ENCODE measurements around the gene TRIM45.
"Not testable (repeated sequence)": the region's sequence is repeated elsewhere in the genome, so short reads cannot be mapped to it uniquely, and the experiment has no call there.

Gene TRIM45

DNA sequence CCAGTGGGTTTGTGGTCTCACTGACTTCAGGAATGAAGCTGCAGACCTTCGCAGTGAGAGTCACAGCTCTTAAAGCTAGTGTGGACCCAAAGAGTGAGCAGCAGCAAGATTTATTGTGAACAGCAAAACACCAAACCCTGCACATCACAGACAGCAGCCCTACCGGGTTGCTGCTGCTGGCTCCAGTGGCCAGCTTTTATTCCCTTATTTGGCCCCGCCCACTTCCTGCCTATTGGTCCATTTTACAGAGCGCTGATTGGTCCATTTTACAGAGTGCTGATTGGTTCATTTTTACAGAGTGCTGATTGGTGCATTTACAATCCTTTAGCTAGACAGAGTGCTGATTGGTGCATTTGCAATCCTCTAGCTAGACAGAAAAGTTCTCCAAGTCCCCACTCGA is 29.8 kb upstream of the TRIM45 start:
- POLR2A ChIA-PET; H3K9me3 ChIP-seq (ENCODE audit: control insufficient read depth, insufficient read depth, low read depth, low read length); H3K27ac ChIP-seq (ENCODE audit: extremely low read depth, low read depth, low read length); H3K36me3 ChIP-seq (ENCODE audit: control insufficient read depth in 2 of 2, insufficient read depth in 1 of 2, low read length in 2 of 2); H3K4me3 ChIP-seq (ENCODE audit: low read depth, low read length): not testable (repeated sequence)
- H3K4me1 ChIP-seq (ENCODE audit: control insufficient read depth, insufficient read depth, low read length), result peaks cover 10% of the 10 kb centered on the region
- CTCF ChIA-PET, result interaction anchor here (1.3 kb wide), 1 partner anchor 23 kb away, joined by 3 read pairs; no protein-coding TSS in a partner anchor

DNA sequence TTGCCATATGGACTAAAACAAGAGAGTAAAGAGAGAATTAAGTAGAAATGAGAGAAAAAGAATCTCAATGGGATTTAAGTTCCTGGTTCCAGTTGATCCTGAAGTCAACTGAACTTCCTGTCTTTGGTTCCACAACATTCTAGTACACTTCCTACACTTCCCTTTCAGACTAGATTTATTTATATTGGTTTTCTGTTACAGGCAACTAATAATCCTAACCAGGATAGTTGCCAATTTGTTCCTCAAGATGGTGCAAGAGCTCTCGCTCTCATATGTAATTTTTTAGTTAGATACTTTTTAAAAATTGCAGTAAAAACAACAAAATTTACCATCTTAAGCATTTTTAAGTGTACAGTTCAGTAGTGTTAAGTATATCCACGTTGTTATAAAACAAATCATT is 28.8 kb upstream of the TRIM45 start:
- ChIA-PET CTCF (no interaction called here), POLR2A (no interaction called here)
- TF ChIP-seq YY2 (tag by site-specific recombination; IDR thresholded peaks at IDR 0.05), result no peak
- TF ChIP-seq, protein P1, sequence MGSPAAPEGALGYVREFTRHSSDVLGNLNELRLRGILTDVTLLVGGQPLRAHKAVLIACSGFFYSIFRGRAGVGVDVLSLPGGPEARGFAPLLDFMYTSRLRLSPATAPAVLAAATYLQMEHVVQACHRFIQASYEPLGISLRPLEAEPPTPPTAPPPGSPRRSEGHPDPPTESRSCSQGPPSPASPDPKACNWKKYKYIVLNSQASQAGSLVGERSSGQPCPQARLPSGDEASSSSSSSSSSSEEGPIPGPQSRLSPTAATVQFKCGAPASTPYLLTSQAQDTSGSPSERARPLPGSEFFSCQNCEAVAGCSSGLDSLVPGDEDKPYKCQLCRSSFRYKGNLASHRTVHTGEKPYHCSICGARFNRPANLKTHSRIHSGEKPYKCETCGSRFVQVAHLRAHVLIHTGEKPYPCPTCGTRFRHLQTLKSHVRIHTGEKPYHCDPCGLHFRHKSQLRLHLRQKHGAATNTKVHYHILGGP (tag by site-specific recombination; IDR thresholded peaks at IDR 0.05), result no peak
- no peak for TF ChIP-seq OSR2 (tag by site-specific recombination; IDR thresholded peaks at IDR 0.05)
- TF ChIP-seq, protein P2, sequence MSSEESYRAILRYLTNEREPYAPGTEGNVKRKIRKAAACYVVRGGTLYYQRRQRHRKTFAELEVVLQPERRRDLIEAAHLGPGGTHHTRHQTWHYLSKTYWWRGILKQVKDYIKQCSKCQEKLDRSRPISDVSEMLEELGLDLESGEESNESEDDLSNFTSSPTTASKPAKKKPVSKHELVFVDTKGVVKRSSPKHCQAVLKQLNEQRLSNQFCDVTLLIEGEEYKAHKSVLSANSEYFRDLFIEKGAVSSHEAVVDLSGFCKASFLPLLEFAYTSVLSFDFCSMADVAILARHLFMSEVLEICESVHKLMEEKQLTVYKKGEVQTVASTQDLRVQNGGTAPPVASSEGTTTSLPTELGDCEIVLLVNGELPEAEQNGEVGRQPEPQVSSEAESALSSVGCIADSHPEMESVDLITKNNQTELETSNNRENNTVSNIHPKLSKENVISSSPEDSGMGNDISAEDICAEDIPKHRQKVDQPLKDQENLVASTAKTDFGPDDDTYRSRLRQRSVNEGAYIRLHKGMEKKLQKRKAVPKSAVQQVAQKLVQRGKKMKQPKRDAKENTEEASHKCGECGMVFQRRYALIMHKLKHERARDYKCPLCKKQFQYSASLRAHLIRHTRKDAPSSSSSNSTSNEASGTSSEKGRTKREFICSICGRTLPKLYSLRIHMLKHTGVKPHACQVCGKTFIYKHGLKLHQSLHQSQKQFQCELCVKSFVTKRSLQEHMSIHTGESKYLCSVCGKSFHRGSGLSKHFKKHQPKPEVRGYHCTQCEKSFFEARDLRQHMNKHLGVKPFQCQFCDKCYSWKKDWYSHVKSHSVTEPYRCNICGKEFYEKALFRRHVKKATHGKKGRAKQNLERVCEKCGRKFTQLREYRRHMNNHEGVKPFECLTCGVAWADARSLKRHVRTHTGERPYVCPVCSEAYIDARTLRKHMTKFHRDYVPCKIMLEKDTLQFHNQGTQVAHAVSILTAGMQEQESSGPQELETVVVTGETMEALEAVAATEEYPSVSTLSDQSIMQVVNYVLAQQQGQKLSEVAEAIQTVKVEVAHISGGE (tag by site-specific recombination; conservative IDR thresholded peaks at IDR 0.05; ENCODE audit: low read depth), result no peak
- TF ChIP-seq YY1 (tag by site-specific recombination; IDR thresholded peaks at IDR 0.05), result no peak
- TF ChIP-seq ZNF677 (tag by site-specific recombination; IDR thresholded peaks at IDR 0.05), result no peak
- TF ChIP-seq ZFHX2 (tag by site-specific recombination; conservative IDR thresholded peaks at IDR 0.05), result no peak
- no peak for TF ChIP-seq ZNF354C (tag by site-specific recombination; IDR thresholded peaks at IDR 0.05; ENCODE audit: borderline replicate concordance, low read depth)
- no peak for TF ChIP-seq ZNF37A (tag by site-specific recombination; IDR thresholded peaks at IDR 0.05)
- no peak for TF ChIP-seq GLI4 (tag by site-specific recombination; IDR thresholded peaks at IDR 0.05)
- TF ChIP-seq EGR2 (tag by site-specific recombination; IDR thresholded peaks at IDR 0.05; ENCODE audit: low read depth), result no peak
- TF ChIP-seq ZNF112 (tag by site-specific recombination; IDR thresholded peaks at IDR 0.05), result no peak
- TF ChIP-seq WT1 (tag by site-specific recombination; IDR thresholded peaks at IDR 0.05), result no peak
- TF ChIP-seq KLF10 (tag by site-specific recombination; IDR thresholded peaks at IDR 0.05), result no peak
- no peak for TF ChIP-seq ZNF747 (tag by site-specific recombination; IDR thresholded peaks at IDR 0.05)
- TF ChIP-seq, protein P3, sequence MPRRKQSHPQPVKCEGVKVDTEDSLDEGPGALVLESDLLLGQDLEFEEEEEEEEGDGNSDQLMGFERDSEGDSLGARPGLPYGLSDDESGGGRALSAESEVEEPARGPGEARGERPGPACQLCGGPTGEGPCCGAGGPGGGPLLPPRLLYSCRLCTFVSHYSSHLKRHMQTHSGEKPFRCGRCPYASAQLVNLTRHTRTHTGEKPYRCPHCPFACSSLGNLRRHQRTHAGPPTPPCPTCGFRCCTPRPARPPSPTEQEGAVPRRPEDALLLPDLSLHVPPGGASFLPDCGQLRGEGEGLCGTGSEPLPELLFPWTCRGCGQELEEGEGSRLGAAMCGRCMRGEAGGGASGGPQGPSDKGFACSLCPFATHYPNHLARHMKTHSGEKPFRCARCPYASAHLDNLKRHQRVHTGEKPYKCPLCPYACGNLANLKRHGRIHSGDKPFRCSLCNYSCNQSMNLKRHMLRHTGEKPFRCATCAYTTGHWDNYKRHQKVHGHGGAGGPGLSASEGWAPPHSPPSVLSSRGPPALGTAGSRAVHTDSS (tag by site-specific recombination; IDR thresholded peaks at IDR 0.05), result no peak
- no peaks in the 10 kb centered on the region for H3K9me3 ChIP-seq (ENCODE audit: control insufficient read depth, insufficient read depth, low read depth, low read length)
- H3K27ac ChIP-seq (ENCODE audit: extremely low read depth, low read depth, low read length), result no peak overlapping the region
- no peaks in the 10 kb centered on the region for H3K36me3 ChIP-seq (ENCODE audit: control insufficient read depth in 2 of 2, insufficient read depth in 1 of 2, low read length in 2 of 2)
- peaks cover 10% of the 10 kb centered on the region for H3K4me1 ChIP-seq (ENCODE audit: control insufficient read depth, insufficient read depth, low read length)
- no peak overlapping the region for H3K4me3 ChIP-seq (ENCODE audit: low read depth, low read length)
